Measurements from ENCODE around the gene ZBTB42.

Gene ZBTB42

GRCh38 chr14:104784218-104784568, 16.7 kb upstream of the ZBTB42 start:
- no peak for DNase-seq

- DNase-seq, result no peak
Measured at GRCh38 chr14:104784846-104785707, 15.8 kb upstream of the ZBTB42 start.

GRCh38 chr14:104785708-104786080, 15.2 kb upstream of the ZBTB42 start:
- DNase-seq, result no peak

- DNase-seq, result no peak
Measured at GRCh38 chr14:104786091-104786586, 14.8 kb upstream of the ZBTB42 start.

GRCh38 chr14:104786726-104787675, 13.9 kb upstream of the ZBTB42 start:
- DNase-seq, result no peak

- no peak for DNase-seq
Measured at GRCh38 chr14:104787736-104788135, 13.2 kb upstream of the ZBTB42 start.

- DNase-seq, result no peak
Measured at GRCh38 chr14:104788161-104788818, 12.6 kb upstream of the ZBTB42 start.

- no peak for DNase-seq
Measured at GRCh38 chr14:104788873-104789663, 11.8 kb upstream of the ZBTB42 start.

GRCh38 chr14:104789752-104790743, 10.9 kb upstream of the ZBTB42 start:
- no peak for DNase-seq

- DNase-seq, result no peak
Measured at GRCh38 chr14:104791425-104791824, 9.5 kb upstream of the ZBTB42 start.

- DNase-seq, result no peak
Measured at GRCh38 chr14:104792101-104792884, 8.6 kb upstream of the ZBTB42 start.

GRCh38 chr14:104792945-104793702, 7.8 kb upstream of the ZBTB42 start:
- DNase-seq, result no peak

GRCh38 chr14:104793703-104793959, 7.3 kb upstream of the ZBTB42 start:
- DNase-seq, result no peak

- DNase-seq, result no peak
Measured at GRCh38 chr14:104794099-104794498, 6.8 kb upstream of the ZBTB42 start.

- no peak for DNase-seq
Measured at GRCh38 chr14:104794631-104794992, 6.3 kb upstream of the ZBTB42 start.

- no peak for DNase-seq
Measured at GRCh38 chr14:104794993-104795780, 5.7 kb upstream of the ZBTB42 start, which contains the start of gene AKT1. TSS of gene AKT1 (minus strand) at chr14:104795748. CDS start at chr14:104792643, 3,105 bp downstream.

- DNase-seq, result no peak
Measured at GRCh38 chr14:104795781-104796686, 4.9 kb upstream of the ZBTB42 start.

- DNase-seq, result no peak
Measured at GRCh38 chr14:104796687-104797081, 4.2 kb upstream of the ZBTB42 start.
